Esophagus squamous epithelium (tissue), 4 donors: ENCODE measurements around the gene TRMT13.

Experiments
- CTCF ChIP-seq, 6 experiments: fragments of 450-650 bp in 4 of 6; fragments of 200-600 bp in 2 of 6; sonication (generic) in 2 of 6; IDR thresholded peaks; one replicate each; pipeline ENCODE4 v1.5.1; 2016 to 2019; ENCODE audit warnings: antibody characterized with exemption in 6 of 6, mild to moderate bottlenecking in 4 of 6, moderate library complexity in 4 of 6
- POLR2A ChIP-seq, 4 donors: fragments of 450-650 bp; IDR thresholded peaks; one replicate each; pipeline ENCODE4 v1.6.1; 2017; ENCODE audit warnings: antibody characterized with exemption in 4 of 4, mild to moderate bottlenecking in 4 of 4, moderate library complexity in 3 of 4

GRCh38 chr1:100188617-100189016, 55.7 kb downstream of the TRMT13 start:
- no peak for TF ChIP-seq CTCF (IDR thresholded peaks at IDR 0.05)
- TF ChIP-seq POLR2A (IDR thresholded peaks at IDR 0.05): no peak
